Jurkat, Clone E6-1 (cell line): Measurements from ENCODE around the gene YAP1.
"Not testable (repeated sequence)": the region's sequence is repeated elsewhere in the genome, so short reads cannot be mapped to it uniquely, and the experiment has no call there.

Experiments used
- DNase-seq: peaks from one replicate; pipeline ENCODE4 v3.0.0-alpha.2; 2011; ENCODE audit warnings: low read depth, low spot score
- H3K4me3 ChIP-seq: 2 replicates; pipeline ENCODE4 v1.5.1; 2011; ENCODE audit warnings: mild to moderate bottlenecking, low read length, control low read depth, moderate library complexity

The YAP1 gene

DNA sequence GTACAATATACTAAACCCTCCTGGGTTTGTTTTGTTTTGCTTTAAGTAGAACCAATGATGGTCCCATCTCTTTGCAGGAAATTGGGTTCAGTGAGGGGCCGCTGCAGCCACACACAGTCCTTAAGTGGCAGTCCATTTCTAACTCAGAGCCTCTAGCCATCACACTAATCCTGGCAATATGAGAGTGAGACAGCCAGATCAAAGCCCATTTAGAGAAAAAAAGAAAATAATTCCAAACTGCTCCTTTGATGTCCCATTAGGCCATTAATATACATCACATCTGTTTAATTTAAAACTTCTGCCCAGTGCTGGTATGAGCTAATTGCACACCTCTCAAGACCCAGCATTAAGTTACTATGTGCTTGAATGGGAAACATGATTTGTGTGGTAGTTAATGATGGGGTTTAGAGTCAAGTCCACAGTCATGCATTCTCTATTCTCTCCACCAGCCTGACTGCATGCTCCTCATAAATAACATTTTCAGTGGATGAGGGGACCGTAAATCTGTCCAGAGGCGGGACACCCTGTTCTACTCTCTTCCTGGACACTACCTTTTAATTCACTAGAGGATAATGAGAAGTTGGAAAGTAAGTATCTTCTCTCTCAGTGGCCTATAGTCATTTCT is 153.2 kb downstream of the YAP1 start:
- no peak overlapping the region for H3K4me3 ChIP-seq
- no peak for DNase-seq

DNA sequence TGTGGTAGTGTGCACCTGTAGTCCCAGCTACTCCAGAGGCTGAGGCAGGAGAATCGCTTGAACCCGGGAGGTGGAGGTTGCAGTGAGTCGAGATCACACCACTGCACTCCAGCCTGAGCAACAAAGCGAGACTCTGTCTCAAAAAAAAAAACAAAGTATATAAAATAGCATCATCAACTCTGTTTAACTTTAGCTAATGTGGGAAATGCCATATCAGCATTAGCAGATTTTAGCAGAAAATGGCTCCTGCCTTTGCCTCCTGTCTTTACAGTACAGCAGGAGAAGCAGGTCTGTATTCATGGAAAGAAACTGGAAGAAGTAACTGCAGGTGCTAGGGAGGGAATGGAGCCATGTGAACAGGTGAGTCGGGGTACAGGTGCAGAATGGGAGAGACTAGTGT is 154.5 kb downstream of the YAP1 start:
- DNase-seq, H3K4me3 ChIP-seq: not testable (repeated sequence)

DNA sequence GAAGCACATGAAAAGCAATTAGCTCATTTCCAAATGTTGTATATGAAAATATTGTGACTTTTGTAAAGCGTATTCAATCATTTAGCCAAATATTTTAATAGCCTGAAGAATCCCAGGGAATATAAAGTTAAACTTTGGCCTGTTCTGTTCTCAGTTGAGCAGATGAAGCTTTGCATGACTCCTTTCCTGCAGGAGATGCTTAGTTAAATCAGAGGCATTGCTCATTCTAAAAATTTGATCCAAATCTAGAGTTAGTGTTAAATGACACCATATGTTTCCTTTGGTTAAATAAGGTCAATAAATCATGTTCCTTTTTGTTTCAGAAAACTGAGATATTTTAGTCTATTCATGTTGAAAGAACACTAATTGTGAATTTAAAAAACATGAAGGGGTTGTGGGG is 155.9 kb downstream of the YAP1 start:
- H3K4me3 ChIP-seq, result no peak overlapping the region
- DNase-seq, result no peak

DNA sequence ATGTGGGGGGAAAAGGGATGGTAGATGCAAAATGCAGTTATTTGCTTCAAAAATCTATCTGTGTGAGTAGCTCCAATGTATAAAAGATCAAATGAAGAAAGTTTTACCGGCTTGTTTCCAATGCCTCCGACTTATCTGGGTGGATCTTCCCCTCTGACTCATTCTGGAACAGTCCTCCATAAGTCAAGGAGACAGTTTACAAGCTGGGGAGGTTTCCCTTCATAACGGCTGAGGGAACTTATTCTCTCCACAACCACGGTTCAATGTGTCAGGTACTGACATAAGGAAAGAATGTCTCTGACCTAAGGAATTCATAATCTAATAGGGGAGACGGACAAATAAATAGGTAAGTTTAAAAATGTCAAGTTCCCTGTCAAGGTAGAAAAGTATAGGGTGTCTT is 157.4 kb downstream of the YAP1 start:
- DNase-seq, result no peak
- no peak overlapping the region for H3K4me3 ChIP-seq

DNA sequence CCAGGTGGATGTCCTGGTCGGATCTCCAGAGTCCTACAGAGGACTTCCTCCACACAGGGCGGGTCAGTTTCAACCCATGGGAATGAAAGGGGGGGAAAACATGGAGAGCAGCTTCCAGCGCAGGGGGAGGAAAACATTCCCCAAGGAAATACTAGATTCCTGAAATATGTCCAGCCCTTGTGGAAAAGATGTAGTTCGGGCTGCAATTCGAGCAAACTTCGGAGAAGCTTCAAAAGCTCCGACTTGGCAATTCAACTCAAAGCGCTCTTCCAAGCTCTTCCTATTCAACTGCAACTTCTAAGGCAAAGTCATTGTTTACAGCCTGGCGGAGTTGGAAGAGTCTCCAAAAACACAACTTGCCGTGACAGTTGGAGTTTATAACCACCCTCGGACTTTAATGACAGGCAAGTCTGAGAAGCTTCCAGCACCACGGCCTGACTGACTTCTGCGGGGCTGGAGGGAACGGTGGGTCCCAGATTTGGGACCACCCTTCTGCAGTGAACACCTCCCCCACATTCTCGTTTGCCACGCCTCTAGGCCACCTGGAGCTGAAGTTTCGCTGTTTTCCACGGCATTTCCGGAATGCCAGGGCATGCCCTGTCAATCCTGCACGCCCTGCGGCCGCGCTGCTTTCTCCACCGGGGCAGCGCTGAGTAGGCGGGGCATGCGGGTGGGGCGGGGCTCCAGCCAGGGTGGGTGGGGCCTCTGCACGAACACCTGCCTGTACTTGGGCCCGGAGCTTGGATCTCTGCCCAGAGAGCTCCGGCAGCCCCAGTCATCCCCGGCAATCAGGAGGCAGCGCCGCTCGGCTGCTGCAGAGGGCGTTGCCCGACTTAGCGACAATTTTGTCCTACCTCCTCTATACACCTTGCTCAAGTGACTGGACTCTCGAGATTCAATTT is 158.1 kb downstream of the YAP1 start:
- peak; percentile 75 for DNase-seq
- peak overlapping the region; percentile 30 for H3K4me3 ChIP-seq

DNA sequence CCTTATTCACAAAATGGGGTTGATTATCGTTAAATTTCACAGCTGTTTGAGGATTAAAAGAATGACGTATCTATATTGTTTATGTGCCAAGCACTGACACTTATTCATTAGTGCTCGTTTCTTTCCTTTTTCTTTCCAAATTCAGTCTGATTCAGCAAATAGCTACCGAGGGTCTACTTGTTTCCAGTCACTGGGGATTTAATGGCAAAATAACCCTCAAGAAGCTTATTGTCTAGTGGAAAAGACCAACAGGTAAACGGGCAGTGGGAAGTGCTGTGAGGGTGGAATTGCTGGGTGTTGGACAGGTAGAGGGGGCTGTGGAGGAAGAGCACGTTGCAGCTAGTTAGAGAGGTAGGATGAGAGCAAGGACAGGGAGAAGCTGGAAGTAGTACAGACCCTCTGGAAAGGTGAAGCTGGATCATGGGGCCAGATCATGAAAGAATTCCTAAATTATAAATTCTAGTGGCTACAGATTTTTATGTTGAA is 158.8 kb downstream of the YAP1 start:
- no peak for DNase-seq
- peak overlapping the region; percentile 30 for H3K4me3 ChIP-seq

DNA sequence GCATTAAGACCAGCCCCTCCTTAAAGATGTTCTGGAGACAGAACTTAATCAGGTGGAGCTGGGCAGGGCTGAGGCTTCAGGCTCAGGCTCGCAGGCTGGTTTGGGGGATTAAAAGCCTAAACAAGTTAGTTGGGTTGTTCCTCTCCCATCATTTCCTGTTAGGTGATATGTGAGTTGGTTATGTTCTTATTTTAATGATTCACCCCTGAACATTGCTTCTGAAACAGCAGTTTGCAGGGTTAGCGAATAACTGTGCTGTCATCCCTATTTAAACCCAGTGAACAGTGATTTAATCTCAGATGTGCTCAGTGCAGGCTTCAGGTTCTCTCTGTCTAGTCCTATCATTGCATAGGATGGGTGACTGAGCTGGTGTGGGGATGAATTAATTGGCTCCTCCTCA is 159.7 kb downstream of the YAP1 start:
- no peak for DNase-seq
- H3K4me3 ChIP-seq, result no peak overlapping the region

DNA sequence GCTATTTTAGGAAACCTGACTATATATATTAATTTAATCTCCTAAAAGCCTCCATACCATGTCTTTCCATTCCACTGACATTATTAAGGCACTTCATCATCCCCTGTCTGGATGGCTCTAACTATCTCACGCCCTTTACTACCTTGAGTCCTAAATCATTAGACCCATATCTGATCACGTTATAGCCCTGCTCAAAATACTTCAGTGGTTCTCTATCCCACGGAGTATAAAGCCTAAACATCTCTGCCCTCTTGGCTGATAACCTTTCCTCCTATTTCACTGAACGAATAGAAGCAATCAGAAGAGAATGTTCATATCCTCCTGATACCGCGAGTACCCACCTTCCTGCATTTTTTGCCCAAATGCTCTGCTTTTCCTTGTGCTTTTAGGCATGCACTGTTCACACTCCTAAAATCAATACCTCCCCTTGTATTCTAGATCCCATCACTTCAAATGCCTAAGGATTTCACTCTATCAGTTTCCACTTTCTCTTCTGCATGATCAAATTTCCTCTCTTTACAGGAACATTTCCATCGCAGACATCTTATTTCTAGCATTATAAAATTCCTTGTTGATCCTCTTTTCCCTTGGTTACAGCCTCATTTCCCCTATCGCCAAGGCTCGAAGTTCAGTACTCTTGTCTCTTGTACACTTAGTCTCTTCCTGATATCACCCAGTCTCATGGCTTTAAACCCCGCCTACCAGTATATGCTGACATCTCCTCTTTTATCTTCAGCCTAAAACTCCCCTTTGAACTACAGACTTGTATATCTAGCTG is 162.0 kb downstream of the YAP1 start:
- no peak overlapping the region for H3K4me3 ChIP-seq
- DNase-seq, result peak; percentile 47

DNA sequence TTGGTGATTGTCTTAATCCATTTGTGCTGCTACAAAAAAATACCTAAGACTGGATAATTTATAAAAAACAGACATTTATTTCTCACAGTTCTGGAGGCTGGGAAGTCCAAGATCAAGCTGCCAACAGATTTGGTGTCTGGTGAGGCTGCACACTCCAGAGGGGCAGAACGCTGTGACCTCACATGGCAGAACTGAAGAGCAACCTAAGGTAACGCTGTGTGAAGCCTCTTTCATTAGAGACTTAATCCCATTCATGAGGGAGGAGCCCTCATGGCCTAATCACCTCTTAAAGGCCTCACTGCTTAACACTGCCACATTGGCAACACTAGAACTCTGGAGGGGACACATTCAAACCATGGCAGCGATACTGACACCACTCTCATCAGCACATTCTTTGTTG is 164.4 kb downstream of the YAP1 start:
- DNase-seq, result no peak
- no peak overlapping the region for H3K4me3 ChIP-seq

DNA sequence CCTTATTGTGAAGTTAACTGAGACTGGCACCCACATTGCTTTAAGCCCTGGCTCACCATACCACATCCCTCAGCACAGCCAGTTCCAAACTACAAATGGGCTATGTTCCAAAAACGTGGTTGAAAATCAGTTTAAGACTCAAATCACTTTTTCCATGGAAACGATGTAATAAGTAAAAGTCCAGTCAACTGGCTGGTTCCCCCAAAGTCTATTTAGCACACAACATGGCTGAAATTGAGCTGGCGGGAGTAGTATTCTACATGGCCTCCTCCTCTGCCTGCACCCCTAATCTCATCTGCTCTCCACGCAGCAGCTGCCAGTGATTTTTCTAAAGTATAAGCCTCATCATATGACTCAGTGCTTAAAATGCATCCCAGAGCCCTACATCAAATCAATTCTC is 166.1 kb downstream of the YAP1 start:
- H3K4me3 ChIP-seq, result no peak overlapping the region
- DNase-seq, result no peak

DNA sequence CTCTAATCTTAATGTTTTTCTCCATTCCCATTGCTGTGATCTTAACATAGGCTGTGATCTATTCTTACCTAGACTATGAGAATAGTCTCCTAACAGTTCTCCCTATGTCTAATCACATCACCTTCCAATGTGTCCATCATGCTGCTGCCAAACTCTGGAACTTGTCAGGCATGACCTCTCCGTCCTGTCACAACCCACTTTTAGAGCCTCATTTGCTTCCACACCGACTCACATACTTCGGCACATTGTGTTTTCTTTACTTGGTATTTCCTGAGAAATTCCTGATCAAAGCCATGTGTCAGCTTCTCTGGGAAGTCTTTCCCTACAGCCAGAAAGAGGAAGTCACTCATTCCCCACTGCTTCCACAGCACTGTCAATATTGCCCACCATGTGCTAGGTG is 166.5 kb downstream of the YAP1 start:
- no peak overlapping the region for H3K4me3 ChIP-seq
- DNase-seq, result no peak

DNA sequence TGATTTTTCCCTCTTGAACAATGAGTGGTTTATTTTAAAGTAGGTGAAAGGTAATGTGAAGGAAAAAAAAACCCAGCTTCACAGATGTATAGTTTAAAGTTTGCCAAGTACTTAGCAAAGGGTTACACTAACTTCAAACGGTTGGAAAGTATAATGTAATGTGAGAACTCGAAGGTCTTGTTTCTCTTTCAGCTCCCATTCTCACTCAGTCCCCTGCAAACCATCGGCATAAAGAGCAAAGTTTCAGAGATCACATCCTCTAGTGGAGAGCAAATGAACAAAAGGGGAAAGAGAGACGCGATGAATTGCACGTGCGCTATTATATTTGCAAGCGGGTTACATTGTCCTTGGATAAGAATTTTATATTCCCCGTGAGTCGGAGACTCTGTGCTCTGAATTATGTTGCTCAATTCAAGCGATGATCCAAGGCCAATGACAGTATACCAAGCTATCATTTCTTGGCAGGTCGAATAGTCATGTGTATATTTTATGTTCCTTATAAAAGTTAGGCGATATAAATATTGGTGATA is 169.5 kb downstream of the YAP1 start:
- no peak for DNase-seq
- no peak overlapping the region for H3K4me3 ChIP-seq

DNA sequence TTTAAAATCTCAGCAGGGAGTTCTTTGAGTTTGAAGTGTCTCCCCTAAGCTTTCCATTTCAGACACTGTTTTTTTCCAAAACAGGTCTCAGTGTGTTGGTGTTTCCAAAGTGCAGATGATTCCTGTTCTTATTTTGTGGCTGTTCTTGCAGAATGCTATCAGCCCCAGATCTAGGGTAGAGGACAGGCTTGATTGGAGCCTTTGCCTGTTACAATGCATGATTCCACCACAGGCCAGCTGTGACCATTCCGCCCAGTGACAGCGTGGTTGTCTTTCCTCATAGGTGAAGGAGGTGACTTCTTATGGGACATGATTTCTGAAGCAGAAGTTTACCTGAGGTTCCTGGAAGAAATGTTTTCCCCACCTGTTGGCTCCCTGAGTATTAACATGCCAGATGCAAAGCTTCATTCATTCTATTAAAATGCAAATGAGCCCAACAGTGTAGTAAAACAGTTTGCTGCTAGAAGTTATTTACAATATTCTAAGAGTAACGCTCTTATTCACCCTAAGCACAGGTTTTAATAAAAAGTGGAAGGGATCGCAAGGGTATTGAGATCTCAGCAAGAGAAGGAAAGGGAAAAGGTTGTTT is 170.1 kb downstream of the YAP1 start:
- no peak overlapping the region for H3K4me3 ChIP-seq
- DNase-seq, result no peak
